OCI-M2 (cell line): Measurements from ENCODE around the gene MYH13.
"Not testable (repeated sequence)": the region's sequence is repeated elsewhere in the genome, so short reads cannot be mapped to it uniquely, and the experiment has no call there.

ENCODE experiments used
- DNase-seq: peaks from one replicate; lab custom pipeline; 2025; ENCODE audit not compliant: unreplicated experiment; lab: John Stamatoyannopoulos, UW

The MYH13 gene

GRCh38 chr17:10306585-10306984 is 66.2 kb downstream of the MYH13 start:
- no peak for DNase-seq

- no peak for DNase-seq
These were observed 67.4 kb downstream of the MYH13 start for GRCh38 chr17:10305398-10305797.

- DNase-seq = no peak
These were observed 68.0 kb downstream of the MYH13 start for GRCh38 chr17:10304758-10305300.

GRCh38 chr17:10297691-10298090 is 75.1 kb downstream of the MYH13 start:
- DNase-seq = no peak

GRCh38 chr17:10295728-10296343 is 77.0 kb downstream of the MYH13 start:
- DNase-seq = no peak

- DNase-seq = no peak
These were observed 78.6 kb downstream of the MYH13 start for GRCh38 chr17:10294180-10294579.

- DNase-seq = no peak
These were observed 80.5 kb downstream of the MYH13 start for GRCh38 chr17:10292057-10292937.

- not testable (repeated sequence) for DNase-seq
These were observed 81.2 kb downstream of the MYH13 start for GRCh38 chr17:10291576-10291975.

- DNase-seq = no peak
These were observed 82.8 kb downstream of the MYH13 start for GRCh38 chr17:10290041-10290440.

- no peak for DNase-seq
These were observed 86.5 kb downstream of the MYH13 start for GRCh38 chr17:10286324-10286723.

- no peak for DNase-seq
These were observed 86.9 kb downstream of the MYH13 start for GRCh38 chr17:10285896-10286295.

- DNase-seq = no peak
These were observed 92.7 kb downstream of the MYH13 start for GRCh38 chr17:10280068-10280467.

GRCh38 chr17:10278218-10278617 is 94.6 kb downstream of the MYH13 start:
- no peak for DNase-seq

- DNase-seq = no peak
These were observed 96.4 kb downstream of the MYH13 start for GRCh38 chr17:10276436-10276835.

GRCh38 chr17:10275418-10275817 is 97.4 kb downstream of the MYH13 start:
- no peak for DNase-seq

- DNase-seq = no peak
These were observed 101.7 kb downstream of the MYH13 start for GRCh38 chr17:10271106-10271562.

GRCh38 chr17:10270258-10270657 is 102.5 kb downstream of the MYH13 start:
- DNase-seq = no peak

GRCh38 chr17:10268005-10268404 is 104.8 kb downstream of the MYH13 start:
- DNase-seq = no peak

- no peak for DNase-seq
These were observed 106.4 kb downstream of the MYH13 start for GRCh38 chr17:10266296-10266876.

- no peak for DNase-seq
These were observed 107.6 kb downstream of the MYH13 start for GRCh38 chr17:10265100-10265810.

- DNase-seq = no peak
These were observed 108.8 kb downstream of the MYH13 start for GRCh38 chr17:10264051-10264450.
